ENCODE measurements around the gene ULBP2. TPM values are rescaled to one million over a fixed set of nuclear protein-coding genes. Genes with fewer than 3 reads are reported as not detected.
"Not testable (repeated sequence)": the region's sequence is repeated elsewhere in the genome, so short reads cannot be mapped to it uniquely, and the experiment has no call there.

ULBP2 gene
- total and polyA plus RNA-seq, 11 donors = 0.27 to 3.7 (median 0.85) TPM

- Histone ChIP-seq H3K4me1 (peaks cover 3 to 18% (median 12%) of the 10 kb centered on the region in 12 donors), H3K9me3 (peaks cover 0 to 15% (median 5%) of the 10 kb centered on the region in 12 donors), H3K36me3 (no peaks in the 10 kb centered on the region), H3K27ac (no peak overlapping the region), H3K4me3 (peak overlapping the region in 9 of 12 donors; percentile 1 to 43 (median 22)), H3K27me3 (peaks cover 45 to 100% (median 97%) of the 10 kb centered on the region in 9 donors)
- intact Hi-C loops (cut with DNase I) = no loop called here
- WGBS, 4 donors = 1 to 2% (median 1%) methylated on average over 23 to 49 of the region's 49 CpGs
- DNase-seq (no peak), ATAC-seq (no peak)
- TF ChIP-seq CTCF (IDR thresholded peaks at IDR 0.05) (no peak), POLR2A (IDR thresholded peaks at IDR 0.05) (no peak)
Measured at GRCh38 chr6:149990661-149991471, 49.1 kb downstream of the ULBP2 start.

- H3K9me3 ChIP-seq = peaks cover 0 to 15% (median 5%) of the 10 kb centered on the region in 12 donors
- 1 to 5% (median 2%) methylated on average over 6 to 7 of the region's 7 CpGs for WGBS, 4 donors
- intact Hi-C loops (cut with DNase I); ATAC-seq; DNase-seq; H3K27ac ChIP-seq; H3K36me3 ChIP-seq; H3K4me3 ChIP-seq: not testable (repeated sequence)
- H3K27me3 ChIP-seq = peaks cover 45 to 100% (median 96%) of the 10 kb centered on the region in 9 donors
- peaks cover 3 to 18% (median 12%) of the 10 kb centered on the region in 12 donors for H3K4me1 ChIP-seq
Measured at GRCh38 chr6:149991472-149991795, 49.6 kb downstream of the ULBP2 start.

GRCh38 chr6:149991838-149992237 lies 50.0 kb downstream of the ULBP2 start:
- no peak for ATAC-seq
- WGBS, 4 donors = 39 to 63% (median 46%) methylated on average over 4 of the region's 4 CpGs

GRCh38 chr6:149995235-149995750 lies 53.5 kb downstream of the ULBP2 start:
- 67 to 75% (median 70%) methylated on average over 6 of the region's 6 CpGs for whole genome bisulfite sequencing, 4 donors
- DNase-seq = no peak
- peaks cover 21 to 87% (median 64%) of the 10 kb centered on the region in 9 donors for H3K27me3 ChIP-seq
- H3K4me3 ChIP-seq = no peak overlapping the region
- intact Hi-C loops (cut with DNase I) = no loop called here
- no peak overlapping the region for H3K27ac ChIP-seq
- no peaks in the 10 kb centered on the region for H3K9me3 ChIP-seq
- peaks cover under 1 to 12% (median 8%) of the 10 kb centered on the region in 12 donors for H3K4me1 ChIP-seq
- no peak for ATAC-seq
- no peaks in the 10 kb centered on the region for H3K36me3 ChIP-seq
- TF ChIP-seq POLR2A (IDR thresholded peaks at IDR 0.05) (no peak), CTCF (IDR thresholded peaks at IDR 0.05) (no peak)

More at GRCh38 chr6:149991838-149992237, 50.0 kb downstream of the ULBP2 start:
- Histone ChIP-seq H3K27me3 (peaks cover 43 to 100% (median 94%) of the 10 kb centered on the region in 9 donors), H3K36me3 (no peaks in the 10 kb centered on the region), H3K4me1 (peaks cover 3 to 18% (median 12%) of the 10 kb centered on the region in 12 donors), H3K9me3 (peaks cover 0 to 15% (median 5%) of the 10 kb centered on the region in 12 donors), H3K27ac (no peak overlapping the region), H3K4me3 (no peak overlapping the region)
- no peak for TF ChIP-seq POLR2A (IDR thresholded peaks at IDR 0.05)
- TF ChIP-seq CTCF (IDR thresholded peaks at IDR 0.05) = no peak
- no peak for DNase-seq
- intact Hi-C loops (cut with DNase I) = no loop called here

Measured in heart left ventricle (tissue), 16 donors.